Ovary (tissue), 3 donors: ENCODE data around the gene ACOT7.

Experiments used
- CTCF ChIP-seq, 3 donors: fragments of 450-650 bp in 2 of 3; fragments of 200-600 bp in 1 of 3; IDR thresholded peaks; one replicate each; pipeline versions ENCODE4 v1.5.1 to v1.8.0; 2016 to 2022; ENCODE audit warnings: antibody characterized with exemption in 3 of 3, mild to moderate bottlenecking in 1 of 3
- EP300 ChIP-seq: sonication (generic); formaldehyde crosslinking; IDR thresholded peaks from one replicate; pipeline ENCODE4 v1.6.1; 2017; ENCODE audit warnings: antibody characterized with exemption
- POLR2A ChIP-seq: fragments of 450-650 bp; IDR thresholded peaks from one replicate; pipeline ENCODE4 v1.6.1; 2017; ENCODE audit warnings: antibody characterized with exemption, mild to moderate bottlenecking, moderate library complexity
- donor health status: DM: no; HTN: no; CAD: no.

DNA sequence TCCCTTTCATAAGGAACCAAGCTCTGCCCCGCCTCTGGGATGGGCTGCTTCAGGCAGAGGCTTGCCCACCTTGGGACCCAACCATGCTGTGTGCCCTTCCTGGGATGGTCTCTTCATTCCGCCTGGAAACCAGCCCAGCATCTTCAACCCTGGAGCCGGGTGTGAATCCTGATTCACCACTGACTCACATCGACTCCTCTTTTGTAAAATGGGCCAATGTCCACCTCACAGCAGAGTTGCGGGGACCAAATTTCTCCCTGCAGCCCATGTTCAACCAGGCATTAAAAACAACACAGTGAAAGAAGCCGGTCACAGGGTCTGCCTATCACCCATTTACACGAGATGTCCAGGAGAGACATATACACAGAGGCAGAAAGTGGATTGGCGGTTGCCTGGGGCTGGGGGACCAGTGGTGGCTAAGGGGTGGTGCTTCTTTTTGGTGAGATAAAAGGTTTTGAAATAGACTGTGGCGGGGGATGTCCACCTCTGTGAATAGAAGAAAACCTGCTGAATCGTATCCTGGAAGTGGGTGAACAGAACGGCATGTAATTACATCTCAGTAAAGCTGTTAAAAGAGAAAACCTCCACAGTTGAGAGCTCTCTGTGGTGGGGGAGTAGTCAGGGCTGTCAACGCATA lies 125.8 kb downstream of the ACOT7 start:
- no peak for TF ChIP-seq CTCF (IDR thresholded peaks at IDR 0.05)
- TF ChIP-seq POLR2A: no peak
- TF ChIP-seq EP300: no peak
